GM23248 (cell line): Measurements from ENCODE around the gene ICE2.

Experiments
- EZH2 ChIP-seq: fragments of 200-600 bp; sonication (generic); IDR thresholded peaks from 2 replicates; pipeline ENCODE4 v1.6.1; 2018; ENCODE audit warnings: antibody characterized with exemption, mild to moderate bottlenecking; ENCODE audit not compliant: insufficient read depth, poor library complexity, severe bottlenecking
- EZH2phosphoT487 ChIP-seq: fragments of 200-600 bp; sonication (generic); IDR thresholded peaks from 2 replicates; pipeline ENCODE4 v1.6.1; 2018; ENCODE audit warnings: antibody characterized with exemption, moderate library complexity, mild to moderate bottlenecking, low read depth; ENCODE audit not compliant: insufficient read depth

DNA sequence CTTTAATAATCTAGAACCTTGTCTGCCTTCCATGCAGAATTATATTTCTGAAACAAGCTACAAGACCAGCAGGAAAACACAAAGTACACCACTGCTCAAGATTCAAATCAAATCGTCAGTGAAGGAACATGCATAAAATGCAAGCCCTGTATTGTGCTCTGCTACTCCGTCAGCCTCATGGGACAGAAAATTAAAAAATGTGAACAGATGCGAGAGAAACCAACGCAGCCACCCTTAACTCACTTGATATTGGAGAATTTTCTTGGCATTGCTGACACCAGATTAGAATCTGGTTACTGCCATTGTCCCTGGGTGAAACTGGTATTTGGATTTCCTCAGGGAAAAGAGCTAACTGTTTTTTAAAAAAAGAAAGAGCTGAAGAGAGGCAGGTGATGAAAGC lies 104.7 kb downstream of the ICE2 start:
- TF ChIP-seq EZH2phosphoT487 (no peak), EZH2 (no peak)
